H1 (cell line): ENCODE data around the gene MASP1.

Source experiments
- CHD1 ChIP-seq: IDR thresholded peaks from 2 replicates; pipeline ENCODE4 v1.6.1; 2012; ENCODE audit warnings: low read depth, low read length, improper control_type of control experiment
- SUZ12 ChIP-seq: fragments of 200-600 bp; sonication (generic); IDR thresholded peaks from 2 replicates; pipeline ENCODE4 v1.6.1; 2012; ENCODE audit warnings: mild to moderate bottlenecking, inconsistent platforms, low read length, moderate library complexity, mixed read lengths
- YY1 ChIP-seq: IDR thresholded peaks from 2 replicates; pipeline ENCODE4 v1.6.1; 2011; ENCODE audit warnings: low read depth, mild to moderate bottlenecking, low read length
- TF ChIP-seq, protein P1 (sequence below), 3 experiments: IDR thresholded peaks; 1 replicate in 2 of 3; 2 replicates in 1 of 3; pipeline versions ENCODE4 v1.5.1 to v1.6.1; 2011; ENCODE audit warnings: low read length in 3 of 3, mild to moderate bottlenecking in 3 of 3, inconsistent platforms in 2 of 3, low read depth in 1 of 3, moderate library complexity in 1 of 3; ENCODE audit not compliant: insufficient read depth in 1 of 3; ENCODE audit errors: control extremely low read depth in 1 of 3

DNA sequence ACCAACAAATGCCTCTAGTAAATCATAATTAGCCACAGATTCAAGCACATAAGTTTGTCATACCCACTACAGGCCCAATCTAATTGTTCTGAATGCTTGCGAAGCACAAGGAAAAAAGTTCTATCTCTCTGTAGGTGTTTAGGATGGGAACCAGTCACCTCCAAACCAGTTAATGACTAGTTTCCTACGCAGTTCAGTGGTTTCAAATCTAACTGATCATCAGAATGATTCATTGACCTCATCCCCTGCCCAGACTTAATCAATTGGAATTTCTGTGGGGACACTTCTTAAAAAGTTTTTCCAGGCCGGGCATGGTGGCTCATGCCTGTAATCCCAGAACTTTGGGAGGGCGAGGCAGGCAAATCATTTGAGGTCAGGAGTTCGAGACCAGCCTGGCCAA lies 24.3 kb upstream of the MASP1 start:
- TF ChIP-seq YY1 (no peak), SUZ12 (no peak), CHD1 (no peak)
- TF ChIP-seq, protein P1, sequence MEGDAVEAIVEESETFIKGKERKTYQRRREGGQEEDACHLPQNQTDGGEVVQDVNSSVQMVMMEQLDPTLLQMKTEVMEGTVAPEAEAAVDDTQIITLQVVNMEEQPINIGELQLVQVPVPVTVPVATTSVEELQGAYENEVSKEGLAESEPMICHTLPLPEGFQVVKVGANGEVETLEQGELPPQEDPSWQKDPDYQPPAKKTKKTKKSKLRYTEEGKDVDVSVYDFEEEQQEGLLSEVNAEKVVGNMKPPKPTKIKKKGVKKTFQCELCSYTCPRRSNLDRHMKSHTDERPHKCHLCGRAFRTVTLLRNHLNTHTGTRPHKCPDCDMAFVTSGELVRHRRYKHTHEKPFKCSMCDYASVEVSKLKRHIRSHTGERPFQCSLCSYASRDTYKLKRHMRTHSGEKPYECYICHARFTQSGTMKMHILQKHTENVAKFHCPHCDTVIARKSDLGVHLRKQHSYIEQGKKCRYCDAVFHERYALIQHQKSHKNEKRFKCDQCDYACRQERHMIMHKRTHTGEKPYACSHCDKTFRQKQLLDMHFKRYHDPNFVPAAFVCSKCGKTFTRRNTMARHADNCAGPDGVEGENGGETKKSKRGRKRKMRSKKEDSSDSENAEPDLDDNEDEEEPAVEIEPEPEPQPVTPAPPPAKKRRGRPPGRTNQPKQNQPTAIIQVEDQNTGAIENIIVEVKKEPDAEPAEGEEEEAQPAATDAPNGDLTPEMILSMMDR (IDR thresholded peaks at IDR 0.05; ENCODE audit: control extremely low read depth in 1 of 3, insufficient read depth in 1 of 3, low read depth in 1 of 3, low read length in 3 of 3) = no peak
